Gastroesophageal sphincter (tissue), 4 donors: Measurements from ENCODE around the gene DPF3. TPM values are rescaled to one million over a fixed set of nuclear protein-coding genes. Genes with fewer than 3 reads are reported as not detected.

Experiments
- ATAC-seq: fragments of 150-250 bp; one replicate; pipeline ENCODE4 v1.9.1; 2016; ENCODE audit warnings: mild to moderate bottlenecking, moderate library complexity
- H3K27ac ChIP-seq, 4 donors: fragments of 200-600 bp; sonication (generic) in 3 of 4; 1 replicate in 3 of 4; 2 replicates in 1 of 4; pipeline ENCODE4 v1.5.1; 2016 to 2019
- H3K27me3 ChIP-seq: fragments of 200-600 bp; sonication (generic); one replicate; pipeline ENCODE4 v1.5.1; 2019
- H3K36me3 ChIP-seq, 2 donors: fragments of 200-600 bp; sonication (generic); one replicate each; pipeline ENCODE4 v1.5.1; 2019; ENCODE audit warnings: control low read depth in 1 of 2
- H3K4me1 ChIP-seq, 3 donors: fragments of 200-600 bp; sonication (generic); 1 replicate in 2 of 3; 2 replicates in 1 of 3; pipeline ENCODE4 v1.5.1; 2016 to 2019; ENCODE audit warnings: control low read depth in 2 of 3
- H3K4me3 ChIP-seq, 2 donors: fragments of 200-600 bp; sonication (generic); one replicate each; pipeline ENCODE4 v1.5.1; 2019; ENCODE audit warnings: mild to moderate bottlenecking in 1 of 2, moderate library complexity in 1 of 2
- H3K9me3 ChIP-seq, 3 donors: fragments of 200-600 bp; sonication (generic); one replicate each; pipeline ENCODE4 v1.5.1; 2017 to 2019; ENCODE audit warnings: control low read depth in 2 of 3
- EP300 ChIP-seq: sonication (generic); formaldehyde crosslinking; IDR thresholded peaks from one replicate; pipeline ENCODE4 v1.6.1; 2017; ENCODE audit warnings: antibody characterized with exemption, mild to moderate bottlenecking
- POLR2A ChIP-seq, 2 donors: fragments of 450-650 bp; IDR thresholded peaks; one replicate each; pipeline ENCODE4 v1.6.1; 2017; ENCODE audit warnings: antibody characterized with exemption in 2 of 2, mild to moderate bottlenecking in 2 of 2, moderate library complexity in 1 of 2
- POLR2AphosphoS5 ChIP-seq: sonication (generic); formaldehyde crosslinking; IDR thresholded peaks from one replicate; pipeline ENCODE4 v1.6.1; 2017; ENCODE audit warnings: antibody characterized with exemption
- WGBS, 2 donors: methylation state at CpG; one replicate each; pipeline ENCODE4 v1.1.5; 2018; ENCODE audit warnings: low coverage in 1 of 2; 5-methylcytosine and 5-hydroxymethylcytosine counted together
- total RNA-seq, 4 donors: library from RNA; depleted of rRNA; stranded (reverse); fragments of >200 nt; gene quantifications; one replicate each; pipeline ENCODE4 v1.1.0, GENCODE V29; 2016
- TF ChIP-seq, protein P1 (sequence below), 4 experiments: fragments of 200-600 bp in 2 of 4; fragments of 450-650 bp in 2 of 4; sonication (generic) in 1 of 4; IDR thresholded peaks; one replicate each; pipeline ENCODE4 v1.5.1; 2017 to 2019; ENCODE audit warnings: antibody characterized with exemption in 4 of 4, mild to moderate bottlenecking in 2 of 4, moderate library complexity in 2 of 4

Gene DPF3
- total RNA-seq, 4 donors from 2014 or later = 0.13 to 4.4 (median 2.1) TPM

DNA sequence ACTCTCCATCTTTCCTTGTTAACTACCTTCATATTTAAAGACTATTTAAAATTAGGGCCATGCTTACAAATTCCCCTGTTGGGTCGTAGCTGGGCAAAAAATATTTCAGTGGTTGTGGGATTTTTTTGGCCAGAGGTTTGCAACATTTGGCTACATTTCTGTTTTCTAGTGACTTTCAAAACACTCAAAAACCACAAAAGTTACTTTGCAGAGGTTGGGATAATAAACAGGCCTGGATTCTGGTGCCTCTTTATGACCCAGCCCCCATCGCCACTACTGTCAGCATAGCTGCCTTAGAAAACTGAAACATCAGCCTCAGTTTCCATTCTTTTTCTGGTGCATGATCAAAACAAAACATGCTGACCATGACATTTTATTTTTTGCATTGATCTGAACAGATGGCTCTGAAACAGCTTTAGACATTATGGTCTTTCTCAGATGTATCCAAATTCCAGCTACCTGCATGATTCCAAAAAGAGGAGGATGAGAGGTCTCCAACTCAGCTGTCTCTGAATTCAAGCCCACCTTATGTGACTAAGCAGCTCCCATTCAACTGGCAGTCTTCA is 5.2 kb downstream of the DPF3 start:
- no peak overlapping the region for H3K27ac ChIP-seq
- H3K4me3 ChIP-seq = no peak overlapping the region
- 70% methylated on average over 2 of the region's 2 CpGs for WGBS, 2 donors
- H3K9me3 ChIP-seq = no peaks in the 10 kb centered on the region
- TF ChIP-seq POLR2A (IDR thresholded peaks at IDR 0.05) (no peak), EP300 (no peak), POLR2AphosphoS5 (no peak)
- TF ChIP-seq, protein P1, sequence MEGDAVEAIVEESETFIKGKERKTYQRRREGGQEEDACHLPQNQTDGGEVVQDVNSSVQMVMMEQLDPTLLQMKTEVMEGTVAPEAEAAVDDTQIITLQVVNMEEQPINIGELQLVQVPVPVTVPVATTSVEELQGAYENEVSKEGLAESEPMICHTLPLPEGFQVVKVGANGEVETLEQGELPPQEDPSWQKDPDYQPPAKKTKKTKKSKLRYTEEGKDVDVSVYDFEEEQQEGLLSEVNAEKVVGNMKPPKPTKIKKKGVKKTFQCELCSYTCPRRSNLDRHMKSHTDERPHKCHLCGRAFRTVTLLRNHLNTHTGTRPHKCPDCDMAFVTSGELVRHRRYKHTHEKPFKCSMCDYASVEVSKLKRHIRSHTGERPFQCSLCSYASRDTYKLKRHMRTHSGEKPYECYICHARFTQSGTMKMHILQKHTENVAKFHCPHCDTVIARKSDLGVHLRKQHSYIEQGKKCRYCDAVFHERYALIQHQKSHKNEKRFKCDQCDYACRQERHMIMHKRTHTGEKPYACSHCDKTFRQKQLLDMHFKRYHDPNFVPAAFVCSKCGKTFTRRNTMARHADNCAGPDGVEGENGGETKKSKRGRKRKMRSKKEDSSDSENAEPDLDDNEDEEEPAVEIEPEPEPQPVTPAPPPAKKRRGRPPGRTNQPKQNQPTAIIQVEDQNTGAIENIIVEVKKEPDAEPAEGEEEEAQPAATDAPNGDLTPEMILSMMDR (IDR thresholded peaks at IDR 0.05) = no peak
- no peaks in the 10 kb centered on the region for H3K36me3 ChIP-seq
- peaks cover 0 to 25% (median 0%) of the 10 kb centered on the region in 3 donors for H3K4me1 ChIP-seq
- no peak for ATAC-seq
- peaks cover 34% of the 10 kb centered on the region for H3K27me3 ChIP-seq

DNA sequence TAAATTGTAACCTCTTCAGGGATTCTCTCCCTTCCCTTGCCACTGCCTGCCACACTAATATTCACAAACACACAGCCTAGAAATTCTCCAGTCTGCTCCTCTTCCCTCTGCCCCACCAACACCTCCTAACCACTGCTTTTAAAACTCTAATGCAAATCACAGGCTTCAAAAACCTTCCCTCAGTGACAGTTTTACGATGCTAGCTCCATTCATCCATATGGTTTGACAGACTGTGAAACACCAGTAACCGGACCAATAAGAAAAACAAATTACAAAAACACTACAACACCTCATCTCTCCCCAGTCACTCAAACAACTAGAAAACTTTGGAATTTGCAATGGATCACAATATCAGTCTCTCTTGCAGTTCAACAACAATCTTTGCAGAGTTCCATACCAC is 5.7 kb downstream of the DPF3 start:
- Histone ChIP-seq H3K4me1 (peaks cover 0 to 24% (median 0%) of the 10 kb centered on the region in 3 donors), H3K36me3 (no peaks in the 10 kb centered on the region), H3K27me3 (peaks cover 34% of the 10 kb centered on the region), H3K9me3 (no peaks in the 10 kb centered on the region), H3K27ac (no peak overlapping the region), H3K4me3 (no peak overlapping the region)
- 75 to 81% methylated on average over 2 of the region's 2 CpGs for WGBS, 2 donors
- ATAC-seq = no peak
- TF ChIP-seq, protein P1 (IDR thresholded peaks at IDR 0.05) = no peak
- TF ChIP-seq POLR2AphosphoS5 (no peak), EP300 (no peak), POLR2A (IDR thresholded peaks at IDR 0.05) (no peak)

DNA sequence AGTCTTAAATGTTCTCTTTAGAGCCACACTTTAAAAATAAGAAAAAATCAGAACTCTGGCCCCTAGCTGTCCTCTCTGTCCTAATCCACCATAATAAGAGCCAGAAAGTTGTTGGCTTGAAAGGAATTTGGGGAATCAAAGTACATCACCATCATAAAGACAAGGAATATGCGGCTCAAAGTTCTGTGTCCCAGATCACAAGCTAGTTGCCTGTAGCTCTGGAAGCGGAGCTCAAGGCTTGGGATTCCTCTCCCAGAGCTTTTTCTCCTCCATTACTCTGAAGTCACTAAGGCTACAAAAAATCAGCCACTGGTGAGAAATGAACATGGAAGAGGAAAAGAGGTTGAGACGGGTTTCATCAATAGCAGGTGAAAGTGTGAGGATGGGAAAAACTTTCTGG is 6.4 kb downstream of the DPF3 start:
- no peak overlapping the region for H3K27ac ChIP-seq
- no peaks in the 10 kb centered on the region for H3K9me3 ChIP-seq
- peaks cover 34% of the 10 kb centered on the region for H3K27me3 ChIP-seq
- whole genome bisulfite sequencing, 2 donors = 86 to 93% methylated on average over 2 to 3 of the region's 3 CpGs
- no peaks in the 10 kb centered on the region for H3K36me3 ChIP-seq
- H3K4me1 ChIP-seq = peaks cover 0 to 17% (median 0%) of the 10 kb centered on the region in 3 donors
- H3K4me3 ChIP-seq = no peak overlapping the region
- no peak for ATAC-seq
- no peak for TF ChIP-seq POLR2A (IDR thresholded peaks at IDR 0.05)
- TF ChIP-seq, protein P1 (IDR thresholded peaks at IDR 0.05) = no peak
- no peak for TF ChIP-seq POLR2AphosphoS5
- no peak for TF ChIP-seq EP300

DNA sequence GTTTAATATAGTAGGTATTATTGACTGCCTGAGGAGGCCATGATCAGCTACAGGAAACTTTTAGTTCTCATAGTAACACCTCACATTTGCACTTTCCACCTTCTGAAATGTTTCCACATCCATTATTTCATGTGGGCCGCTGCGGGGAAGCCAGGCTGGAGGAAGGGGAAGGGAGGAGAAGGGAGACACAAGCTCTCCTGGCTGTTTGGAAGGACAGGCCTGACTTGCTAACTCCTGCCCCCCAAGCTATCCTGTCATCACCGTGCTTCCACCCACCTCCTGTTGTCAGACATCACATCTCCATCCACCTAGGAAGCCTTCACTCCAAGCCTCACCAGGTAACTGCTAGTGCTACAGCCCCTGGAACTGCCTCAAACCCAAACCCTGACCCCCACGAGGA is 9.5 kb downstream of the DPF3 start:
- peaks cover 6% of the 10 kb centered on the region for H3K27me3 ChIP-seq
- TF ChIP-seq POLR2A (IDR thresholded peaks at IDR 0.05) (no peak), EP300 (no peak), POLR2AphosphoS5 (no peak)
- TF ChIP-seq, protein P1 (IDR thresholded peaks at IDR 0.05) = no peak
- WGBS, 2 donors = 68% methylated on average over 3 of the region's 4 CpGs; no CpG with 5 or more reads in 1 of the 2 donors
- H3K4me1 ChIP-seq = no peaks in the 10 kb centered on the region
- ATAC-seq = no peak
- no peak overlapping the region for H3K4me3 ChIP-seq
- no peaks in the 10 kb centered on the region for H3K36me3 ChIP-seq
- no peak overlapping the region for H3K27ac ChIP-seq
- no peaks in the 10 kb centered on the region for H3K9me3 ChIP-seq

DNA sequence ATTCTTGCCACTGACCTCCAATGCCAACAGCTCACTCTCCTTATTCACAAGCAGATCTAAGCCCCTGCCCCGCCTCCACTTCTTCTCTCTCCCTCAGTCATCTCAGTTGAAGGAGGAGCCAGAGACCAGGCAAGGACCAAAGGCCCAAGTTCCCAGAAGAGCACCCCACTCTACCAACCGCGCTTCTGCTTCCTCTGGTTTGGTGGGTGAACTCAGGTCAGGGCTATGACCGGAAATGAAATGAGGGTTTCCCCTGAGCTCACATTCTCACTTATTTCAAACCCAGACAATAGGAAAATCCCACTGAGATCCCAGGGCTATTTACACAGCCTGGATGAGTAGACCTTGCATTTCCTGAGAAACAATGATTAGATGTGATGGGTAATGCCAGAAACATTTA is 9.9 kb downstream of the DPF3 start:
- H3K36me3 ChIP-seq = no peaks in the 10 kb centered on the region
- H3K4me1 ChIP-seq = no peaks in the 10 kb centered on the region
- ATAC-seq = no peak
- peaks cover 2% of the 10 kb centered on the region for H3K27me3 ChIP-seq
- no peak for TF ChIP-seq EP300
- TF ChIP-seq POLR2AphosphoS5 = no peak
- TF ChIP-seq, protein P1 (IDR thresholded peaks at IDR 0.05) = no peak
- no peak for TF ChIP-seq POLR2A (IDR thresholded peaks at IDR 0.05)
- H3K4me3 ChIP-seq = no peak overlapping the region
- WGBS, 2 donors = 62 to 66% methylated on average over 2 to 4 of the region's 4 CpGs
- H3K9me3 ChIP-seq = no peaks in the 10 kb centered on the region
- no peak overlapping the region for H3K27ac ChIP-seq
